Frontal cortex (tissue), 4 donors: Measurements from ENCODE around the gene MN1. TPM values are rescaled to one million over a fixed set of nuclear protein-coding genes. Genes with fewer than 3 reads are reported as not detected.

ENCODE experiments used
- DNase-seq, 2 donors: peaks; one replicate each; pipeline ENCODE4 v3.0.0; 2012; ENCODE audit warnings: low spot score in 2 of 2
- FAIRE-seq: peaks from 2 replicates; lab custom pipeline; 2012; peaks lifted over from hg19 to GRCh38; lab: Jason Lieb, UNC
- total RNA-seq: library from RNA; depleted of rRNA; stranded (reverse); fragments of >200 nt; gene quantifications from one replicate; pipeline ENCODE4 v1.2.3, GENCODE V29; 2014
- donor health status: control.
- donor health status: control.
- donor health status: control.

MN1 gene
- total RNA-seq, 1 donor from 2014 or later = 26.5 TPM

DNA sequence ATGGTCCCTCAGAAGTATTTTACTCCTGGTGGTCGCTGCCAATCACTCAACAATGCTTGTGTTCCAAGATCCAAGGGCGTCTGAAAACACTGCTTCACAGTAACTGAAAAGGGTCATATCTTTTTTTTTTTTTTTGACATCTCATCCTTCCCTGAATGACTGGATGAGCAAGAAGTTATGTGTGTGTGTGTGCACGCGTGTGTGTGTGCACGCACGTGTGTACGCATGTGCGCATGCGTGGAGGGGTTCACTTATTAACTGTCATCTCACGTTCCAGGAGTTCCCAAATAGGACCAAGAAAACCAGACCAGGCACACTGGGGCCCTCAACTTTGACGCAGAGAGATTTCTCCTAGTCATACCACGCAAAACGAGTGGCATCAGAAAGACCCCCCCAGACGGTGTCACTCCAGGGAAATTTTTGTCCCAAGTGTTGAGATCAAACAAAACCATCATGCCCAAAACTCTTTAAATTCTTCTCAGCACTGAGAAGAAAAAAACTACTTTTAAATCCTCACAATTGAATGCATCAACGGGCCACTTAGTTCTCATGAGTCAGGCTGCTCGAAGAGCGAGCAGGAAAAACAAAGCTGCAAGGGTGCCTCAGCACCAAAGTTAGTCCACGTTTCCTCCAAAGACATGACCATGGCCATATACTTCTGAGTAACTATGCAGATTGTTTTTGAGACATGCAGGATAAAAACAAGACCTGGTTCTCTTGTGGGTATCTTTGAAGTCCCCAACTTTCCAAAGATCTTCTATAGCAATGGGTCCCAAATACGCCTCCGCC lies 12.9 kb downstream of the MN1 start:
- FAIRE-seq = no peak
- DNase-seq = no peak

DNA sequence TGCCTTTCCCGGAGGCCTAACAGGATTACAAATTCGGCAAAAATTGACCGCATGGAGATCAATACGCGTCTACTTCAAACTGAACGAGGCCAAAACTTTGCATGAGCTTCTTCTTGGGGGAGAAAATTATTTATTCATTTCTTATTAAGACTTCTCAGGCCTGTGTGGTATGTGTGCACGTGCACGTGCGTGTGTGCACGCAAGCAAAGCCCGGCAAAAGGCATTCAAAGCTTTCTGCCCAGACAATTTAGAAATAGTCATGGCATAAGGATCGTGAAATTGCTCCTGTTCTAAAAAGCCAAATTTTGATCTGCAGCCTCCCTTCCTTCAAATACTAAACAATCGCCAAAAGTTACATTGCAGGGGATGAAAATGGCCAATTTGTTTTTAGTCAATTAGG lies 14.6 kb downstream of the MN1 start:
- no peak for FAIRE-seq
- no peak for DNase-seq

DNA sequence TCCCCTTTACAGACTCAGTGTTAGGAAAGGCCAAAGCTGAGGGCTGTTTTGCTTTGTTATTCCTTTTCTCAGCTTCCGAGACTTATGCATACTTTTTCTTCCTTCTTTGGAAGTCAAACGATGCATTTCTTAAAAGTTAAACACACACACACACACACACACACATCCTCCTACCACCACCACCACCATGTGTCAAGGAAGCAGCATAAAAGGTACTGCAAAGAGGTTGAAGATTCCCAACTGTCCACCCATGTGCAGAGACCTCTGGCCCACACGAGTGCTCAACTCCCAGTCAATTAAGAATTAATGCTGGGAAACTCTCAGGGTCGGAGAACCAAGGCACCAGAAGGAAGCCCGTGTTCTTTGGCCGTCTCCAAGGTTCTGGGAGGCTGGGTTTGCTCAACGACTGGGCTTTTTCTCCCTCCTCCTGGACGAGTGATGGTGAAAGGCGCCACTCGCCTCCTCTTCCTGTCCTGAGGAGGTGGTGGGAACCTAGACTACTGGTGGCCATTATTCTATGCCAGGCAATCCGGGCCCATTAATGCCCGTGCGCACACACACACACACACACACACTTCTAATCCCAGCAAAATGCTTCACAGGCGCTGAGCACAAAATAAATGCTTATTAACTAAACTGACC lies 15.1 kb downstream of the MN1 start:
- no peak for FAIRE-seq
- no peak for DNase-seq

DNA sequence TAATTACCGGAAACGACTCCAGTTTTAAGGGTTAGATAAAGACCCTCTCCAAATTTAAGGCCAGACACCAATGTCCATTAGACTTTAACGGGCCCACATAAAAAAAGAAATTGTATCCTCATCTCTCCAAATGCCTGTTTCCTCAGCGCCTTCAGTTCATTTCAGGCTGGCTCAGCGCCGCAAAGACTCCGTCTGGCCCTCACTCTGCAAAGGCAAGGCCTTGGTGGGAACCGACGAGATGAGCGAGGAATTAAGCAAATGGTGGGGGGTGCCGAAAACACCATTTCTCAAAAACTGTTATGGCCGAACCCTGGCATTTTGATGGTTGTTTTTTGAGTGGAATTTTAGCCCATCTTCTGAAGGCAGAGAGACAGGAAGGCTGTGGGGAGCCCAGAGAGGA lies 15.7 kb downstream of the MN1 start:
- FAIRE-seq (no peak), DNase-seq (no peak)

DNA sequence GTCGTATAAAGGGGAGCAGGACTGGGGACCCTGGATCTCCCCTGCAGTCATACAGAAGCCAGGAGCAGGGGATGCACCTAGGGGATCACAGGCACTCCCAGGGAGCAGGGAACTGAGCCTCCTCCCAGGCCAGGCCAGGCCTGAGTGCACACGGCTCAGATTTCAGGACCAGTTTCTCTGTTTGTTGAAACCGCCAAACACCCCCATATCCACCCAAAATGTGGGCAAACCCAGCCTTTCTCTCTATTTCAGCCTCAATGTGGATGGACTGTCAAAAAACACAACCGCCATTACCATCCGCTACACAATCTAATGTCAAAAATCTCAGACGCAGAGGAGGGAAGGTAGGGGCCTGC lies 17.5 kb downstream of the MN1 start:
- no peak for FAIRE-seq

DNA sequence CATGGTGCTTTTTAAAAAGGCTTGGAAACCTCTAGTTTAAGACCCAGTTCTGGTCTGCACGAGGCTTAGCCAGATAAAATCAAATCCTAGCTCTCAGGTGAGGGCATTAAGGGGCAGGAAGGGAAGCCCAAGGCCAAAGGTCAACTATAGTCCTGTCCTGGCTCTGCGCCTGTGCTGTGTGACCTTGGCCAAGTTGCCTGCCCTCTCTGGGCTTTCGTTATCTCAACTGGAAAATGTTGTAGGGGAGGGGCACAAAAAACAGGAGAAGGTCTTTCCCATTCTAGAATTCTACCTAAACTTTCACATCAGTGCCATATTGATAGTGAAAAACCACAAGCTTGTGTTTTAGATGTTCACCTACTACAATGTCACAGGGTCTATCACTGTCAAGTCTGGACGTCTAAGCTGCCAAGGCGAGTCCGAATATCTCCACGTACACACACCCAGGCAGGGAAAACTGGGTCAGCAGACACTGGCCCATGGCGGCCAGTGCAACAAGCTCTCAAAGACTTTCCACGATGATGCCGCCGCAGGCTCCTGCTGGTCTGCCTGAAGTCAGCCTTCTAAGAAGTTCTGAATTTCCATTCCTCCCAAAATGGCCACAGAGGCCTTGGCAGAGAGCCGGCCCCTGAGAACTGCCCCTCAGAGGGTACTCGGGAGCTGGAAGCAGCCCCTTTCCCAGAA lies 18.0 kb downstream of the MN1 start:
- FAIRE-seq = no peak
- DNase-seq = no peak

More for the DNA sequence above, 17.5 kb downstream of the MN1 start:
- no peak for DNase-seq

DNA sequence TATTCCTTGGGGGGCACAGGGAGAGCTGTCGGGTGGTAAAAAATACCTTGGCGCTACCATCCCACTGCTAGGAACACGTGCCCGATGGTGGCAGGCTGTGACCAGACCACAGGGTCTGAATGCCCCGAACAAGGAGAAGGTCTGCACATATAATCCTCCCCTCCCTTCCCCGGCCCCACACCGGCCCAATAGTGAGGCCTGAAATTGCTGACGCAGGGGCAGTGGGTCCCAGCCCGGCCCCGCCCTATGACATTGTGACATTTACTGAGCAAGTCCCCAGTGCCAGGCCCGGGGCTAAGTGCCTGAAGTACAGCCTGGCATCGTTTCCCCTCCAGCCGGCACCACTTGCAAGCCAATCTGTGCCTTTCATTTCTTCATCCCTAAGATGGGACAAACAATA lies 19.5 kb downstream of the MN1 start:
- no peak for DNase-seq
- FAIRE-seq = no peak

DNA sequence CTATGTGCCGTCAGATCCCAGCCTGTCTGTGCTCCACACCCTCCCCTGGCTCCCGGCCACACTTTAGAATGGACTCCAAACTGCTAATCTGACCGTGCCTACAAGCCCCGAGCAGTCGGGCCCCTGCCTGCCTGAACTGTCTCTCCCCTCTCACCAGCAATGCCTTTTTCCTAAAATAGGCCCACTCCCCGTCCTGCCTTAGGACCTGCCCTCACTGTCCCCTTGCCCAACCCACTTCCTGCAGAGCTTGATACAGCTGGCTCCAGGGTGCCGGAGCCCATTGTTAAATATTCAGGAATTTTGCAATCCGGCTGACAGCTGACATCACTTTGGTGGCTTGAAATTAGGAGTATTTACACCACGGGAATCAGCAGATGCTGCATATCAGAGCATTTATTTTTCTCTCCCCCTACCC lies 21.4 kb downstream of the MN1 start:
- DNase-seq = no peak

DNA sequence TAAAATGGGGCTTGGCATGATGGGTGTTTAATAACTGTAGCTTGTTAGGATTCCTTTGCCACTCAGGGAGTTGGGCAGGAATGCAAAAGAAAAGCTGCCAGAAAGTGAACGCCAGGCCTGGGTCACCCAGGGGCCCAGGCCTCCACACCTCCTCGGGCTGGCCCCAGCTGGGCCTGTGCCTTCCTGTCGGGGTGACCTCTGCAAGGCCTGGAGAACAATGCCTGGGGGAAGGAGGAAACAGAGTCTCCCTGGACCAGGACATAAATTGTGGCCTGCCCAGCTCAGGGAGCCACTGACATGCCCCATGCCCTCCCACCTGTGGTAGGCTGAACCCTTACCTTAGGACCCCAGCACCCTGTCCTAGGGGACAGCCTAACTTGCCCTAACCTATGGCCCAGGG lies 21.9 kb downstream of the MN1 start:
- no peak for DNase-seq
- no peak for FAIRE-seq

More for the DNA sequence above, 21.4 kb downstream of the MN1 start:
- FAIRE-seq = no peak

DNA sequence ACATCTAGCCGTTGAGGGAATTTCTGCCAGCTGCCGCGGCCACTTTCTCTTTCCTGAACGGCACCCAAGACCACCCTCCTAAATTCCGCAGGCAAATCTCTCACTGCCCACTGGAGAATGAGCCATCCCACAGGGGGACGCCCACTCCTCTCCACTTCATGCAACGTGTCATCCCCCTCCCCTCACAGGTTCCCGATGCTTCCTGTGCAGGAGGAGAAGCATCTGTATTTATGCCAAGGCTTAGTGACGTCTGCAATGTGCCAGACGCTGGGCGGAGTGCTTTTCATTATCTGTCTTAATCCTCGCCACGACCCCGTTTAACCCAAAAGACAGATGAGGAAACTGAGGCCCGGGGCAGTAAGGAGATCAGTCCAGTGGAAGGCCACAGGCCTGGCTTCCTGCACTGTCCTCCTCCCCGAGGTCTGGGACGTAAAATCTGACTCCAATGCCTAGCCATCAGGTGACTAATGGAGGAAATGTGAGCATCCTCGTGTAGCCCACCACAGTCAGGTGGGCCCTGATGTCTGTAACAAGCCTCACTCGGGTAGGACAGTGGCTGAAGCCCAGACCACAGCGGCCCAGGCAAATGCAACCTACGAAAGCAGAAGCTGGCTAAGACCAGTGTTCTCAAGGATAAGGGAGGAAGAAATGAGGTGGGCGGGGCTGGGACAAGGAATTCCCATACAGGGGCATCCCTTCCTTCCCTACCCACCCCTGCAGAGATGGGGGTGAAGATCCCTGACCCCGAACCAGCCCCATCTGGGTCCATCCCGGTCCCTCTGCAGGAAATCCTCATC lies 23.1 kb downstream of the MN1 start:
- DNase-seq = no peak
- FAIRE-seq = no peak

DNA sequence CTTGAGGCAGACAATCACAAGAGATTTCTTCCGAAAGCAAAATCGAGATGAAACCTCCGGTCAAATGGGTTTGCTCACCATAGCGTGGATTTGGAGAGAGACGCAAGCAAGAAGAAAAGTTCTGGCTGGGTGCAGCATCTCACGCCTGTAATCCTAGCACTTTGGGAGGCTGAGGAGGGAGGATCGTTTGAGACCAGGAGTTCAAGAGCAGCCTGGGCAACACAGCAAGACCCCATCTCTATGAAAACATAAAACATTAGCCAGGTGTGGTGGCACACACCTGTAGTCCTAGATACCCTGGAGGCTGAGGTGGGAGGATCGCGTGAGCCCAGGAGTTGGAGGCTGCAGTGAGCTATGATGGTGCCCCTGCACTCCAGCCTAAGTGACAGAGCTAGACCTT lies 24.4 kb downstream of the MN1 start:
- FAIRE-seq (no peak), DNase-seq (no peak)

DNA sequence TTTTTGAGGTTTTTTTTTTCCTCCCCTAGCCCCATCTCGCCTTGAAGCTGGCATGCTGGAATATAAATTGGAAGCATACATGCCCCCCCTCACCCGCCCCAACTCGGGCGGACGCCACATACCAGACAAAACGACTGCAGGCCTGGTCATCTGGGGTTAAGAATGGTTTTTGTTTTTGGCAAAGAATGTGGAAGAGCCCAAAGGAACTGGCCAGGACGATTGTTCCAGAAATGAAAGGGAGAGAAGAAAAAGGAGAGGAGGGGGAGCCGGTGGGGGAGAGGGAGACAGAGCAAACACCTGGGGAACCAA lies 25.0 kb downstream of the MN1 start:
- FAIRE-seq = no peak

DNA sequence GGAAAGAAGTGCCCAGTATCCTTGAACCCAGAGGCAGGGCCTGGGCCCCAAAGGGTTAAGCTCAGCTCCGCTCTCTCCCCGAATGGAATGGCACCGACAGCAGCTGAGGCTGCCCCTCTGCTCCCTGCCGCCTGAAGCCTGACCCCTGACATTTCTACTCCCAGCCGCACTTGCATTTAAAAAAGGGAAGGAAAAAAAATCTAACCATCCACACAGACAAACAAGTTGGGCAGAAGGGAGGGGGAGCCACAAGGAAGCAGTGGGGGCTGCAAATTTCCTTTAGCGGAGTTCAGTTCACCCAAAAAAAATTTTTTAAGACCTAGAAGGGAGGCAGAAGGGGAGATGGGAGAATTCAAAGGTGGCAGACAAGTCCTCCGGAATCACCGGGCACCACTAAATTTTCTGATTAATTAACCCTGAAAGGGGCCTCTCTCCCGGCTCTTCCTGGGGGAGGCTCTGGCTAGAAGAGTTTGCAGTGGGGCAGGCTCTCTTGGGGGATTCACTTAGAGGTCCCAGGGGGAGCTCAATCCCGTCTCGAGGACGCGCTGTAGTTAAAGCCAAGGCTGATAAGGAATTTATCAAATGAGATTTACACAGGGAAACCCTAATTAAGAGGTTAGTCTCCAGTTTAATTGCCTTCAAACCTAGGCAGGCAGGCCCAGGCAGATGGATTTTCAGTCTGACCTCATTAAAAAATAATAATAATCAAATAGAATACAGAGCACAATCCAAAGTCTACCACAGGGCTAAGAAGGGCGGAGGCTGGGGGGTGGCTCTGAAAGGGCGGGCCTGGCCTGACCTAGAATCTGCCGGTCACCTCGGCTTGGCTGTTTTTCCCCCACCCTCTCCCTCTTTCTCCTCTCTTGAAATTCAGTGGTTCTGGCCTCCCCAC lies 25.6 kb downstream of the MN1 start:
- FAIRE-seq (no peak), DNase-seq (no peak)

More for the DNA sequence above, 25.0 kb downstream of the MN1 start:
- DNase-seq = no peak

DNA sequence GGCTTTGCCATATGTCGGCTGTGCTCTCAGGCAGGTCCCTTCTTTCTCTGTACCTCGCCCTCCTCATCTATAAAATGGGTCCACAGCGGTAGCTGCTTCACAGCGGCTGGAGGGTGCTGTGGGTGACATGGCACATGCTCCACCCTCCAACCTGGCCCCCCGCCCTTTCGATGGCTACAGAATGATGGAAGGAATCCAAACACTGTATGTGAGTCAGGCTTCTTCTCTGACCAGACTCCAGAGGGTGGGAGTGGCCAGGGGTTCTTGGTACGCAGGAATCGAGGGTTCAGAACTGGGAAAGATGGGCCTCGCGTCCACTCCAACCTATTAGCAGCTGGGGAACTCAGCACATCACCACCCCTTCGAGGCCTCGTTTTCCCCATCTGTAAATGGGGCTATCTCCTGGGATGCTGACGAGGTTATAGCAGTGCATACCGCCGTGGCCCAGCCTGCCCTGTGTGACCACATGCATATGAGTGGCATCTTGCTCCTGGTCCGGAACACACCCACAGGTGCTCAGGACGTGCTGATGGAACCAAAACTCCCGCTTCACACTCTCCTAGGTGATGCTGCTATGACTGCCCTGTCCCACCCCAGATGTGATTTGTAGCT lies 26.4 kb downstream of the MN1 start:
- DNase-seq (no peak), FAIRE-seq (no peak)

DNA sequence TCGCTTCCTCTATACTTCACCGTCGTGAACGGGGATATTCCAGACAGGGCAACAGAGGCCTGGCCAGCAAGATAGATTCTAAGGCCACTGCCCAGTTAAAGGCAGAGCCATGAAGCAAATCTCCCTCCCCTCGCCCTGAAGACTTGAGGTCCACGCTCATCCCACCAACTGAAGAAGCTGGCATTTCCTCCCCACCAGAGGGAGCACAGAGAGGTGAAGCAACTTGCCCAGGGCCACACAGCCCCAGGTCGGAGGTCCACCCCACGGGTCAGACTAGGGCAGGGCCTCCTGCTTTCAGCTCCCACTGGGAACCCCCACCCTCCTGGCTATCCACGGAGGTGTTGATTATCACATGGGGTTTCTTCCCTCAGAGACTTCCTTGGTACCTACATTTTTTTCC lies 27.4 kb downstream of the MN1 start:
- DNase-seq (no peak), FAIRE-seq (no peak)

DNA sequence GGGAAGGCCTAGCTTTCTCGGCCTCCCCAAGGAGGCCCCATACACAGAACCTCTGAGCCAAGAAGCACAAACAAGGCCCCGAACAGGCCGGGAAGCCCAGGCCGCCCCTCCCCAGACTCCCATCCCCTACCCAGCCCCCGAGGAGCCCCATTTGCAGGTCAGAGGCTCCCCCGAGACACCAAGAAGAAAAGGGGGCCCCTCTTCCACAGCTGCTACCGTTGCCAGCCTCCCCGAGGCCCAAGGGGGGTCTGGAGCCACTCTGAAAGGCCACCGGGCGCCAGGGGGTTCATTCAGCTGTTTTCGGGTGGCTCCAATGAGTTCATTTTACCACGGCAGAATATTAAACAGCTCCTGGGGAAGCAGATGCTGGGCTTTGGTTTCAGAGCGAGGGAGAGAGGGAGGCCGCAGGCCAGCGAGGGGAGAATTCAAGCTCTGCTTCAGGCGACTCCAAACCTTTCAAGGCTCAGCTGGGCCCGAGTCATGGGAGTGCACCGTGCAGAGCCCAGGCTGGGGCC lies 28.5 kb downstream of the MN1 start:
- FAIRE-seq = no peak

DNA sequence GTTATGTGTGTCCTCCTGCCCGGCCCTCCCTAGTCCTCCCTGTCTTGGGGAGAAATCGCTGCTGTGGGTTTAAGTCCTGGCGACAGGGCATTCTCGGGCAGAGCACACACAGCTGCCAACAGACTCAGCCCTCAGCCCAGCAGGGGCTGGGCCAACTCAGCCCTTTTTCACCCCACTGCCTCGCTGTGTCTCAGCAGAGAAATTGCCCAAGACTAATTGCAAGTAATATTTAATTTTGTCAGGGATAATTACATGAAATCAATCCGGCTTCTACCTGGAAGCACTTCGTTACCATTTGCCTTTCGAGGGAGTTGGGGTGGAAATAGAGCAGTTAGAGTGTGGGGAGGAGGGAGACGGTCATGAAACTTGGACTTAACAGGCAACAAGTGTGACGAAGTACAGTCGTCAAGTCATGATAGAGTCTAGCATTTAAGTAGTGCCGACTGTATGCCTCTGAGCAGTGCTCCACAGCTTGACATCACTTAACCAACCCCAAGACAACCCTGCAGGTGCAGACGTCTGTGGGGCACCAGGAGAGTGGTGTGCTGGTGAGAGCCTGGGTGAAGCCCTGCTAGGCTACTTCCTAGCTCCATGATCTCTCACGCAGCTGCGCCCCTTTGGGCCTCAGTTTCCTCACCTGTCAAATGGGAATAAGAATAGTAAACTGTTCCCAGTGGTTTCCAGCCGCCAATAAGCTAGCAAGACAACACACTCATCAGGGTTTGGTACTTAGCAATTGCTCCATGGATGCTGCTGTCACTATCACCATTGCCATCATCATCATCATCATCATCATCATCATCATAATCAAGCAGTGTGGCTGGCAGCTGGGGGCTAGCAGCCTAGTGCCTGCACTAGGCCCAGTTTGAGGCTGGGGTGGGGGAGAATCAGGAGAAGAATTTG lies 29.2 kb downstream of the MN1 start:
- no peak for DNase-seq

More for the DNA sequence above, 28.5 kb downstream of the MN1 start:
- no peak for DNase-seq

DNA sequence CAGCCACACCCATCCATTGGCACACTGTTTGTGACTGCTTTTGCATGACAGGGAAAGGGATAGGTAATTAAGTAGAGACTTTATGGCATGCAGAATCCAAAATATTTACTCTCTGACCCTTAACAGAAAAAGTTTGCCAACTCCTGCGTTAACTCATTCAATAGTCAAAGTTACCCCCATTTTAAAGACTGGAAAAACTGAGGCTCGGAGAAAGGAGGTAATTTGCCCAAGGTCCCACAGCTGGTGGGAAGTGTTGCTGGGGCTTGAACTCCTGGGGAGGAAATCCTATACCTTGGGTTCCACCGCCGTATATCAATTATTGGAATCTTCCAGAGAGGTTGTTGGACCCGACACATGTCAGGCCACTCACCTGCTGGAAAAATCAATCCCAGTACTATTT lies 29.9 kb downstream of the MN1 start:
- DNase-seq (no peak), FAIRE-seq (no peak)

More for the DNA sequence above, 29.2 kb downstream of the MN1 start:
- FAIRE-seq = no peak
